HFFc6 (cell line): Measurements from ENCODE around the gene NAV2. TPM values are rescaled to one million over a fixed set of nuclear protein-coding genes. Genes with fewer than 3 reads are reported as not detected.
A peak's percentile ranks its signal among the peaks of the same experiment; 100 is the strongest.

Experiments used
- DNase-seq: peaks from one replicate; pipeline ENCODE4 v3.0.0-alpha.2; 2018
- H3K27ac Mint-ChIP-seq: 2 replicates; pipeline ENCODE4 v1.8.0; 2020; ENCODE audit warnings: mild to moderate bottlenecking, mixed read lengths
- H3K27me3 Mint-ChIP-seq: 2 replicates; pipeline ENCODE4 v1.8.0; 2021; ENCODE audit warnings: mild to moderate bottlenecking, moderate library complexity, mixed read lengths; ENCODE audit not compliant: insufficient read depth
- H3K36me3 Mint-ChIP-seq: 2 replicates; pipeline ENCODE4 v1.8.0; 2021; ENCODE audit warnings: low read depth, mixed read lengths
- H3K4me1 Mint-ChIP-seq: 2 replicates; pipeline ENCODE4 v1.8.0; 2020; ENCODE audit warnings: low read depth, mixed read lengths
- H3K4me3 Mint-ChIP-seq: 2 replicates; pipeline ENCODE4 v1.8.0; 2020; ENCODE audit warnings: mild to moderate bottlenecking, moderate library complexity, mixed read lengths
- H3K9me3 Mint-ChIP-seq: 2 replicates; pipeline ENCODE4 v1.8.0; 2020; ENCODE audit warnings: mild to moderate bottlenecking, mixed read lengths
- total RNA-seq, 6 experiments: library from RNA; stranded (reverse); fragmentation: NEBNext Ultra II Directional; extraction: Animal tissue kit (Norgen Biotek cat#: 25700); gene quantifications; 2 replicates in 1 of 6; 3 replicates in 5 of 6; pipeline ENCODE4 v1.2.3, GENCODE V29; 2021
- TF ChIP-seq, protein P1 (sequence below): fragments of 200-600 bp; sonication (generic); IDR thresholded peaks from 2 replicates; pipeline ENCODE4 v1.5.0; 2021; ENCODE audit warnings: antibody characterized with exemption, mild to moderate bottlenecking

The NAV2 gene
- total RNA-seq, 6 experiments from 2014 or later, result 12.4 to 34.9 (median 31.8) TPM

- Mint-ChIP-seq H3K9me3 (no peaks in the 10 kb centered on the region), H3K27me3 (no peaks in the 10 kb centered on the region), H3K27ac (no peak overlapping the region), H3K36me3 (peaks cover 37% of the 10 kb centered on the region; the same call in 1 of the 2 replicates), H3K4me1 (peaks cover 91% of the 10 kb centered on the region), H3K4me3 (no peak overlapping the region)
- no peak for DNase-seq
- TF ChIP-seq, protein P1, sequence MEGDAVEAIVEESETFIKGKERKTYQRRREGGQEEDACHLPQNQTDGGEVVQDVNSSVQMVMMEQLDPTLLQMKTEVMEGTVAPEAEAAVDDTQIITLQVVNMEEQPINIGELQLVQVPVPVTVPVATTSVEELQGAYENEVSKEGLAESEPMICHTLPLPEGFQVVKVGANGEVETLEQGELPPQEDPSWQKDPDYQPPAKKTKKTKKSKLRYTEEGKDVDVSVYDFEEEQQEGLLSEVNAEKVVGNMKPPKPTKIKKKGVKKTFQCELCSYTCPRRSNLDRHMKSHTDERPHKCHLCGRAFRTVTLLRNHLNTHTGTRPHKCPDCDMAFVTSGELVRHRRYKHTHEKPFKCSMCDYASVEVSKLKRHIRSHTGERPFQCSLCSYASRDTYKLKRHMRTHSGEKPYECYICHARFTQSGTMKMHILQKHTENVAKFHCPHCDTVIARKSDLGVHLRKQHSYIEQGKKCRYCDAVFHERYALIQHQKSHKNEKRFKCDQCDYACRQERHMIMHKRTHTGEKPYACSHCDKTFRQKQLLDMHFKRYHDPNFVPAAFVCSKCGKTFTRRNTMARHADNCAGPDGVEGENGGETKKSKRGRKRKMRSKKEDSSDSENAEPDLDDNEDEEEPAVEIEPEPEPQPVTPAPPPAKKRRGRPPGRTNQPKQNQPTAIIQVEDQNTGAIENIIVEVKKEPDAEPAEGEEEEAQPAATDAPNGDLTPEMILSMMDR, result no peak
Measured at GRCh38 chr11:19719960-19720359, 7.3 kb downstream of the NAV2 start.

DNA sequence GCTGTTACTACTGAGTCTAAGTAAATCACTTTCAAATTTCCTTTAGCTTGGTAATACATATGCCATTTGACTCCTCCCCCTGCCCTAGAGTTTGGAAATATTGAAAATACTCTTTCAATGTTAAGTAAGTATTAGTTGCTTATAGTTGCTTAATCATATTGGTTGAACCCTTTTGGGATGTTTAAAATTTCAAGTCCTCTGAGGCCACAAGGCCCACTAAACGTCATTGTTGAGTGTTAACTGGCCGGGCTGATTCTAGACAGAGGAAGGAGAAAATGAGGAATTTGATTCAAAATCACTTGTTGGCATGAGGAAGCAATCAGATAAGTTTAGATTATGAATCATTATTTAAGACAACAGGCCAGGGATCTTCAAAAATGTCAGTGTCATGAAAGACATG, 8.5 kb downstream of the NAV2 start:
- Mint-ChIP-seq H3K9me3 (no peaks in the 10 kb centered on the region), H3K36me3 (peaks cover 42% of the 10 kb centered on the region; the same call in 1 of the 2 replicates), H3K4me1 (peaks cover 79% of the 10 kb centered on the region), H3K27me3 (no peaks in the 10 kb centered on the region), H3K27ac (no peak overlapping the region), H3K4me3 (no peak overlapping the region)
- DNase-seq, result no peak
- TF ChIP-seq, protein P1, result no peak

DNA sequence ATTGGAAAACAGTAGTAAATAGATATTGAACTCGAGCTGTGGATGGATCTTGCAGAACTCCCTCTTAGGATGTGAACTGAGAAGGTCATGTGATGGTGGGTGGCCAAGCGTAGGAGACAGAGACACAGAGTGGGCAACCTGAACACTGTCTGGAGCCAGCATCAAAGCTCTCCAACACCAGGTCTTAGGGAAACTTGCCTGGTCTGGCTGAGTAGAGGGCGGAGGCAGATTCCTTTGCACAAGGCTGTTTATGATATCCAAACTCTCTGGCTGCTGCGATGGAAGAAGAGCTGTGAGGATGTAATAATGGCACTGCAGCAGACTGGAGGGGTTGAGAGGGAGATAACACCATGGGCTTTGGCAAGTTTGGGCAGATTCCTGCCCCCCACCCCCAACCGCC, 10.1 kb downstream of the NAV2 start:
- H3K36me3 Mint-ChIP-seq, result peaks cover 45% of the 10 kb centered on the region
- TF ChIP-seq, protein P1, result no peak
- DNase-seq, result no peak
- H3K27me3 Mint-ChIP-seq, result no peaks in the 10 kb centered on the region
- H3K4me1 Mint-ChIP-seq, result peaks cover 79% of the 10 kb centered on the region
- H3K9me3 Mint-ChIP-seq, result no peaks in the 10 kb centered on the region
- H3K27ac Mint-ChIP-seq, result peak overlapping the region; percentile 41; the same call in 1 of the 2 replicates
- H3K4me3 Mint-ChIP-seq, result no peak overlapping the region

GRCh38 chr11:19723572-19724342, 11.1 kb downstream of the NAV2 start:
- Mint-ChIP-seq H3K36me3 (peaks cover 41% of the 10 kb centered on the region), H3K27ac (peak overlapping the region; percentile 47), H3K9me3 (no peaks in the 10 kb centered on the region), H3K4me1 (peaks cover 68% of the 10 kb centered on the region), H3K4me3 (peak overlapping the region; percentile 23; the same call in 1 of the 2 replicates), H3K27me3 (no peaks in the 10 kb centered on the region)
- DNase-seq, result peak; percentile 28
- TF ChIP-seq, protein P1, result no peak

GRCh38 chr11:19724765-19725164, 12.1 kb downstream of the NAV2 start:
- Mint-ChIP-seq H3K36me3 (peaks cover 31% of the 10 kb centered on the region), H3K27ac (no peak overlapping the region), H3K27me3 (no peaks in the 10 kb centered on the region), H3K4me1 (peaks cover 58% of the 10 kb centered on the region), H3K9me3 (no peaks in the 10 kb centered on the region), H3K4me3 (no peak overlapping the region)
- TF ChIP-seq, protein P1, result no peak
- DNase-seq, result no peak
